22Rv1 (cell line): ENCODE results near the gene DIAPH2.

Experiments
- ZFX ChIP-seq: fragments of 450-650 bp; IDR thresholded peaks from 2 replicates; pipeline ENCODE4 v1.6.1; 2017; ENCODE audit warnings: antibody characterized with exemption, borderline replicate concordance
- TF ChIP-seq, protein P1 (sequence below): fragments of 450-650 bp; IDR thresholded peaks from 2 replicates; pipeline ENCODE4 v1.5.1; 2017; ENCODE audit warnings: mild to moderate bottlenecking

- TF ChIP-seq, protein P1, sequence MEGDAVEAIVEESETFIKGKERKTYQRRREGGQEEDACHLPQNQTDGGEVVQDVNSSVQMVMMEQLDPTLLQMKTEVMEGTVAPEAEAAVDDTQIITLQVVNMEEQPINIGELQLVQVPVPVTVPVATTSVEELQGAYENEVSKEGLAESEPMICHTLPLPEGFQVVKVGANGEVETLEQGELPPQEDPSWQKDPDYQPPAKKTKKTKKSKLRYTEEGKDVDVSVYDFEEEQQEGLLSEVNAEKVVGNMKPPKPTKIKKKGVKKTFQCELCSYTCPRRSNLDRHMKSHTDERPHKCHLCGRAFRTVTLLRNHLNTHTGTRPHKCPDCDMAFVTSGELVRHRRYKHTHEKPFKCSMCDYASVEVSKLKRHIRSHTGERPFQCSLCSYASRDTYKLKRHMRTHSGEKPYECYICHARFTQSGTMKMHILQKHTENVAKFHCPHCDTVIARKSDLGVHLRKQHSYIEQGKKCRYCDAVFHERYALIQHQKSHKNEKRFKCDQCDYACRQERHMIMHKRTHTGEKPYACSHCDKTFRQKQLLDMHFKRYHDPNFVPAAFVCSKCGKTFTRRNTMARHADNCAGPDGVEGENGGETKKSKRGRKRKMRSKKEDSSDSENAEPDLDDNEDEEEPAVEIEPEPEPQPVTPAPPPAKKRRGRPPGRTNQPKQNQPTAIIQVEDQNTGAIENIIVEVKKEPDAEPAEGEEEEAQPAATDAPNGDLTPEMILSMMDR = no peak
- TF ChIP-seq ZFX = no peak
Observed at GRCh38 chrX:97587171-97587570, 902.5 kb downstream of the DIAPH2 start.
